ENCODE data around the gene ARIH2.

DNA sequence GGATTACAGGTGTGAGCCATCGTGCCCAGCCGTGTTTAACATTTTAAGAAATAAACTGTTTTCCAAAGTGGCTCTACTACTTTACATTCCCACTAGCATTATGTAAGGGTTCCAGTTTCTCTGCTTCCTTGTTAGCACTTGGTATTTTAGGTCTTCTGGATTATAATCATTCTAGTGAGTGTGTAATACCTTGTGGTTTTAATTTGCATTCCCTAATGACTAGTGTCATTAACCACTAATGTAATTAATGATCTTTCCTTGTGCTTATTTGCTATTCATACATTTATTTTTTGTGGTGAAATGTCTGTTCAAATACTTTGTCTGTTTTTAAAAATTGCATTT lies 30.7 kb downstream of the ARIH2 start:
- TF ChIP-seq, protein P1, sequence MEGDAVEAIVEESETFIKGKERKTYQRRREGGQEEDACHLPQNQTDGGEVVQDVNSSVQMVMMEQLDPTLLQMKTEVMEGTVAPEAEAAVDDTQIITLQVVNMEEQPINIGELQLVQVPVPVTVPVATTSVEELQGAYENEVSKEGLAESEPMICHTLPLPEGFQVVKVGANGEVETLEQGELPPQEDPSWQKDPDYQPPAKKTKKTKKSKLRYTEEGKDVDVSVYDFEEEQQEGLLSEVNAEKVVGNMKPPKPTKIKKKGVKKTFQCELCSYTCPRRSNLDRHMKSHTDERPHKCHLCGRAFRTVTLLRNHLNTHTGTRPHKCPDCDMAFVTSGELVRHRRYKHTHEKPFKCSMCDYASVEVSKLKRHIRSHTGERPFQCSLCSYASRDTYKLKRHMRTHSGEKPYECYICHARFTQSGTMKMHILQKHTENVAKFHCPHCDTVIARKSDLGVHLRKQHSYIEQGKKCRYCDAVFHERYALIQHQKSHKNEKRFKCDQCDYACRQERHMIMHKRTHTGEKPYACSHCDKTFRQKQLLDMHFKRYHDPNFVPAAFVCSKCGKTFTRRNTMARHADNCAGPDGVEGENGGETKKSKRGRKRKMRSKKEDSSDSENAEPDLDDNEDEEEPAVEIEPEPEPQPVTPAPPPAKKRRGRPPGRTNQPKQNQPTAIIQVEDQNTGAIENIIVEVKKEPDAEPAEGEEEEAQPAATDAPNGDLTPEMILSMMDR (IDR thresholded peaks at IDR 0.05; ENCODE audit: low read depth, low read length) = no peak
- no peak for TF ChIP-seq EZH2phosphoT487 (IDR thresholded peaks at IDR 0.05; ENCODE audit: low read depth)
